Measurements from ENCODE around the gene MOCS3.

DNA sequence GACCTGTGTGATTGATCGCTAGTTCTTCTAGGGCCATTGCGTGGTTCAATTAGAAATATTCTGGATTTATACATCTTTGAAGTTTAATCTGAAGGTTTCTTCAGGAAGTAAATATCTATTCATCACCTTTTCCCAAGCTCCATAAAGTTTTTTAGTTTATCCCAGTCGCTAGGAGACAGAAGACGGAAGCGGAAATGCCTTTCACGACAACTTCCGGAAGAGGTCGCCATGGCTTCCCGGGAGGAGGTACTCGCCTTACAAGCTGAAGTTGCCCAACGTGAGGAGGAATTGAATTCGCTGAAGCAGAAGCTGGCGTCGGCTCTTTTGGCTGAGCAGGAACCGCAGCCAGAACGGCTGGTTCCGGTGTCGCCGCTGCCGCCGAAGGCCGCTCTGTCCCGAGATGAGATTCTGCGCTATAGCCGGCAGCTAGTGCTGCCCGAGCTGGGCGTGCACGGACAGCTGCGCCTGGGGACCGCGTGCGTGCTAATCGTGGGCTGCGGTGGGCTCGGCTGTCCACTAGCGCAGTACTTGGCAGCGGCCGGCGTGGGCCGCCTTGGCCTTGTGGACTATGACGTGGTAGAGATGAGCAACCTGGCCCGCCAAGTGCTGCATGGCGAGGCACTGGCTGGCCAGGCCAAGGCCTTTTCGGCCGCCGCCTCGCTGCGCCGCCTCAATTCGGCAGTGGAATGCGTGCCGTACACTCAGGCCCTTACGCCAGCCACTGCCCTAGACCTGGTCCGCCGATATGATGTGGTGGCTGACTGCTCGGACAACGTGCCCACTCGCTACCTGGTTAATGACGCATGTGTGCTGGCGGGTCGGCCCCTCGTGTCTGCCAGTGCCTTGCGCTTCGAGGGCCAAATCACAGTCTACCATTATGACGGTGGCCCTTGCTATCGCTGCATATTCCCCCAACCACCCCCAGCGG, at the start of gene MOCS3:
- TF ChIP-seq, protein P1, sequence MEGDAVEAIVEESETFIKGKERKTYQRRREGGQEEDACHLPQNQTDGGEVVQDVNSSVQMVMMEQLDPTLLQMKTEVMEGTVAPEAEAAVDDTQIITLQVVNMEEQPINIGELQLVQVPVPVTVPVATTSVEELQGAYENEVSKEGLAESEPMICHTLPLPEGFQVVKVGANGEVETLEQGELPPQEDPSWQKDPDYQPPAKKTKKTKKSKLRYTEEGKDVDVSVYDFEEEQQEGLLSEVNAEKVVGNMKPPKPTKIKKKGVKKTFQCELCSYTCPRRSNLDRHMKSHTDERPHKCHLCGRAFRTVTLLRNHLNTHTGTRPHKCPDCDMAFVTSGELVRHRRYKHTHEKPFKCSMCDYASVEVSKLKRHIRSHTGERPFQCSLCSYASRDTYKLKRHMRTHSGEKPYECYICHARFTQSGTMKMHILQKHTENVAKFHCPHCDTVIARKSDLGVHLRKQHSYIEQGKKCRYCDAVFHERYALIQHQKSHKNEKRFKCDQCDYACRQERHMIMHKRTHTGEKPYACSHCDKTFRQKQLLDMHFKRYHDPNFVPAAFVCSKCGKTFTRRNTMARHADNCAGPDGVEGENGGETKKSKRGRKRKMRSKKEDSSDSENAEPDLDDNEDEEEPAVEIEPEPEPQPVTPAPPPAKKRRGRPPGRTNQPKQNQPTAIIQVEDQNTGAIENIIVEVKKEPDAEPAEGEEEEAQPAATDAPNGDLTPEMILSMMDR (IDR thresholded peaks at IDR 0.05), result no peak
- TF ChIP-seq POLR2A (IDR thresholded peaks at IDR 0.05), result no peak
